HepG2 (cell line): ENCODE measurements around the gene NAA38. TPM values are rescaled to one million over a fixed set of nuclear protein-coding genes. Genes with fewer than 3 reads are reported as not detected.

Experiments
- ATAC-seq: fragments of 200-7000 bp; cut with Tn5 transposase; 3 replicates; pipeline ENCODE4 v1.9.1; 2020; ENCODE audit warnings: mild to moderate bottlenecking, moderate library complexity
- BruUV-seq: library from RNA; stranded (reverse); fragments of 400-500 nt; replicated peaks from 2 replicates; lab custom pipeline; 2021; lab: Mats Ljungman, UMichigan
- CTCF ChIA-PET: fragments of 300-600 bp; formaldehyde crosslinking; extraction: SDS; loops from one replicate; lab custom pipeline; 2021; ENCODE audit warnings: low total read pairs, inconsistent platforms, low intra/inter-chr PET ratio; lab: Yijun Ruan, JAX
- POLR2A ChIA-PET: fragments of 350-600 bp; sonication (Branson Sonifier 250); formaldehyde crosslinking; loops from one replicate; lab custom pipeline; 2020; ENCODE audit warnings: antibody characterized with exemption, inconsistent platforms; lab: Yijun Ruan, JAX
- DNase-seq: peaks from one replicate; pipeline ENCODE4 v3.0.0-alpha.2; 2015; ENCODE audit warnings: low spot score
- FAIRE-seq: peaks from 3 replicates; lab custom pipeline; 2011; peaks lifted over from hg19 to GRCh38; lab: Jason Lieb, UNC
- H2AFZ ChIP-seq: one replicate; pipeline ENCODE4 v1.6.1; 2011; ENCODE audit warnings: low read length, inconsistent platforms
- H3K27ac ChIP-seq: fragments of 300-600 bp; 3 replicates; pipeline ENCODE4 v1.8.0; 2011; ENCODE audit warnings: mixed run types, mild to moderate bottlenecking, mixed read lengths, low read length, inconsistent platforms; ENCODE audit not compliant: insufficient read depth; ENCODE audit errors: extremely low read length
- H3K27me3 ChIP-seq, 2 experiments: fragments of 200-600 bp in 1 of 2; 2 replicates in 1 of 2; 3 replicates in 1 of 2; pipeline versions ENCODE4 v1.6.0 to v1.8.0; 2011; ENCODE audit warnings: low read length in 2 of 2, mild to moderate bottlenecking in 2 of 2, moderate library complexity in 2 of 2, inconsistent platforms in 1 of 2; ENCODE audit not compliant: insufficient read depth in 2 of 2, control insufficient read depth in 1 of 2
- H3K36me3 ChIP-seq, 2 experiments: fragments of 200-600 bp in 1 of 2; replicated peaks in 1 of 2; 2 replicates in 1 of 2; 3 replicates in 1 of 2; pipeline versions ENCODE4 v1.5.1 to v1.8.0; 2011; ENCODE audit warnings: low read length in 2 of 2, inconsistent platforms in 1 of 2; ENCODE audit not compliant: insufficient read depth in 2 of 2, control insufficient read depth in 1 of 2
- H3K4me1 ChIP-seq: 2 replicates; pipeline ENCODE4 v1.5.1; 2012; ENCODE audit warnings: low read length, inconsistent platforms; ENCODE audit not compliant: insufficient read depth
- H3K4me2 ChIP-seq: 2 replicates; pipeline ENCODE4 v1.6.0; 2011; ENCODE audit warnings: low read depth, low read length, inconsistent platforms
- H3K4me3 ChIP-seq, 3 experiments: fragments of 200-600 bp in 1 of 3; sonication (generic), shearing (Covaris generic) in 1 of 3; replicated peaks in 1 of 3; 2 replicates each; pipeline ENCODE4 v1.5.1; 2011 to 2016; ENCODE audit warnings: low read length in 3 of 3, inconsistent platforms in 2 of 3, low read depth in 2 of 3, mild to moderate bottlenecking in 2 of 3, control low read depth in 1 of 3, mixed read lengths in 1 of 3; ENCODE audit not compliant: insufficient read depth in 1 of 3
- H3K79me2 ChIP-seq: one replicate; pipeline ENCODE4 v1.6.1; 2011; ENCODE audit warnings: low read length, inconsistent platforms; ENCODE audit not compliant: insufficient read depth
- H3K9ac ChIP-seq: 2 replicates; pipeline ENCODE4 v1.6.0; 2011; ENCODE audit warnings: mild to moderate bottlenecking, low read depth, low read length, inconsistent platforms; ENCODE audit not compliant: insufficient read depth
- H3K9me3 ChIP-seq: 2 replicates; pipeline ENCODE4 v1.5.1; 2012; ENCODE audit warnings: mild to moderate bottlenecking, low read length
- H4K20me1 ChIP-seq: 2 replicates; pipeline ENCODE4 v1.6.0; 2011; ENCODE audit warnings: inconsistent platforms, mild to moderate bottlenecking, low read length, moderate library complexity; ENCODE audit not compliant: insufficient read depth
- GPN1 ChIP-seq: sonication (generic); formaldehyde crosslinking; IDR thresholded peaks from 2 replicates; pipeline ENCODE4 v1.5.1; 2020; ENCODE audit warnings: missing genetic modification reagents, borderline replicate concordance
- HOXD1 ChIP-seq: sonication (generic); formaldehyde crosslinking; IDR thresholded peaks from 2 replicates; pipeline ENCODE4 v1.5.0; 2020; ENCODE audit warnings: missing genetic modification reagents
- PITX1 ChIP-seq: sonication (generic); formaldehyde crosslinking; IDR thresholded peaks from 2 replicates; pipeline ENCODE4 v1.5.1; 2020; ENCODE audit warnings: mild to moderate bottlenecking, missing genetic modification reagents
- RAD51 ChIP-seq: fragments of 450-650 bp; IDR thresholded peaks from 2 replicates; pipeline ENCODE4 v1.6.1; 2016; ENCODE audit warnings: borderline replicate concordance
- SAFB2 ChIP-seq: sonication (generic); formaldehyde crosslinking; IDR thresholded peaks from 2 replicates; pipeline ENCODE4 v1.5.1; 2020; ENCODE audit warnings: missing genetic modification reagents, low read depth, mild to moderate bottlenecking, borderline replicate concordance
- SNAI1 ChIP-seq: sonication (generic); formaldehyde crosslinking; IDR thresholded peaks from 2 replicates; pipeline ENCODE4 v1.5.0; 2020; ENCODE audit warnings: mild to moderate bottlenecking, missing genetic modification reagents, borderline replicate concordance
- WIZ ChIP-seq: sonication (generic); formaldehyde crosslinking; IDR thresholded peaks from 2 replicates; pipeline ENCODE4 v1.5.1; 2020; ENCODE audit warnings: mild to moderate bottlenecking, missing genetic modification reagents
- ZFP37 ChIP-seq: sonication (generic); formaldehyde crosslinking; IDR thresholded peaks from 2 replicates; pipeline ENCODE4 v1.4.0; 2020; ENCODE audit warnings: missing genetic modification reagents, borderline replicate concordance
- ZNF232 ChIP-seq: sonication (generic); formaldehyde crosslinking; IDR thresholded peaks from 2 replicates; pipeline ENCODE4 v1.4.0; 2020; ENCODE audit warnings: missing genetic modification reagents, borderline replicate concordance
- ZNF263 ChIP-seq: sonication (generic); formaldehyde crosslinking; IDR thresholded peaks from 2 replicates; pipeline ENCODE4 v1.4.0; 2020; ENCODE audit warnings: missing genetic modification reagents
- ZNF670 ChIP-seq: sonication (generic); formaldehyde crosslinking; IDR thresholded peaks from 2 replicates; pipeline ENCODE4 v1.8.0; 2022; ENCODE audit warnings: mild to moderate bottlenecking, missing genetic modification reagents, borderline replicate concordance
- ZNF775 ChIP-seq: sonication (generic); formaldehyde crosslinking; IDR thresholded peaks from 2 replicates; pipeline ENCODE4 v1.4.0; 2020; ENCODE audit warnings: missing genetic modification reagents, mild to moderate bottlenecking, moderate library complexity, borderline replicate concordance
- ZNF780A ChIP-seq: sonication (generic); formaldehyde crosslinking; IDR thresholded peaks from 2 replicates; pipeline ENCODE4 v1.8.0; 2022; ENCODE audit warnings: mild to moderate bottlenecking, missing genetic modification reagents, moderate library complexity
- WGBS: methylation state at CpG from one replicate; pipeline ENCODE4 v1.1.6; 2017; ENCODE audit warnings: low lambda C conversion rate; 5-methylcytosine and 5-hydroxymethylcytosine counted together
- in situ Hi-C: cut with HindIII; loops from 2 replicates; pipeline ENCODE4 v1.10.0; 2017; ENCODE audit warnings: low pct_unique_long_range_greater_than_20kb; ENCODE audit not compliant: extremely low pct_ligation_motif_present
- intact Hi-C: fragments of 100-400 bp; cut with micrococcal nuclease; formaldehyde crosslinking; loops from one replicate; pipeline ENCODE4 v1.10.0; 2022; ENCODE audit not compliant: unreplicated experiment
- polyA plus RNA-seq, 8 experiments: library from polyadenylated mRNA; depleted of rRNA in 3 of 8; stranded (reverse) in 7 of 8; unstranded in 1 of 8; fragments of >200 nt; fragmentation: Illumina TruSeq in 4 of 8; extraction: Trizol in 4 of 8; gene quantifications; 2 replicates each; pipeline versions ENCODE4 v1.2.1 to v1.2.3, GENCODE V29; 2011 to 2016; ENCODE audit warnings: low read depth in 4 of 8, missing spikeins in 1 of 8, mixed read lengths in 1 of 8; ENCODE audit not compliant: insufficient read depth in 1 of 8
- total RNA-seq, 5 experiments: library from RNA; depleted of rRNA; stranded (reverse); fragments of >200 nt; fragmentation: Illumina TruSeq; extraction: Trizol; gene quantifications; 2 replicates each; pipeline ENCODE4 v1.2.3, GENCODE V29; 2016; ENCODE audit warnings: low read depth in 1 of 5

Gene NAA38
- total and polyA plus RNA-seq, 2 of the 13 experiments (the other 11 are each of a cell fraction or from before 2014, with no cell fraction given) = 46.9 to 91.6 TPM

GRCh38 chr17:7884581-7885366 is 27.4 kb upstream of the NAA38 start:
- Histone ChIP-seq H2AFZ (no peak overlapping the region), H3K4me3 (peak overlapping the region in 2 of 3 experiments; percentile 68 to 76; a peak in 4 of 6 replicates), H3K9ac (no peak overlapping the region), H3K27ac (no peak overlapping the region), H3K9me3 (no peaks in the 10 kb centered on the region), H3K4me1 (peaks cover 58% of the 10 kb centered on the region), H3K27me3 (peaks cover 1 to 22% of the 10 kb centered on the region in 2 experiments; a peak in 2 of 5 replicates), H4K20me1 (no peaks in the 10 kb centered on the region), H3K79me2 (no peaks in the 10 kb centered on the region), H3K4me2 (no peak overlapping the region; the same call in 1 of the 2 replicates), H3K36me3 (no peaks in the 10 kb centered on the region)
- intact Hi-C loops = no loop called here
- BruUV-seq = no TSS peak
- CTCF ChIA-PET = no interaction called here
- POLR2A ChIA-PET = interaction anchor here (1.5 to 1.7 kb wide), 2 partner anchors 21 to 28 kb away, joined by 4 to 6 read pairs; partner anchors contain the start of gene NAA38
- WGBS = 5% methylated on average over 29 of the region's 100 CpGs
- no peak for ATAC-seq
- in situ Hi-C loops = no loop called here
- no peak for TF ChIP-seq ZNF775 (CRISPR knock-in tag)
- TF ChIP-seq SNAI1 = no peak
- TF ChIP-seq ZNF263 = peak; percentile 69
- no peak for DNase-seq
- FAIRE-seq = no peak

DNA sequence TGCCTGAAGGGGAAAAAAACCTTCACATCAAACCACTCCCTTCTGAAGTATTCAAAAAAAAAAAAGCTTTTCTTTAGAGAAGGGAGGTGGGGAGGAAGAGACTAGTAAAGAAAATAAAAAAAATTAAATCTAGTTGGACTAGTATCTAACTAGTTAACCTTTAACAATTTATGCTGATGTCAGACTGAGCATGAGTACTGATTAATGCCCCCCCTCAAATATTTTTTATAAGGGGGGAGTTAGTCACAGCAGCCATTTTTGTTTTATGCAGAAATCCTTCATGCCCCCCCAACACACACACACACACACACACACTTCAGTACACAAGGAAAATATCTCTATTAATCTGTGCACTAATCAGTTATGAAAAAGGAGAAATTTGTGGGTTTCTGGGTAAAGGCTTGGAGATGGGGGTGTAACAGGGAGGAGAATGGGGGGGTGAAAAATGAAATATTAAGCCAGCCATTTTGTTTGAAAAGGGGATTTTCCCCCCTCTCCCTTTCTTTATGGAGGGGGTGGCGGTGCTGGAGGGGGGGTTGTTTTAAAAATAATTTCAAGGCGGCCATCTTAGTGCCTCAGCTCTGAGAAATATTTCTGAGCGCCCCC is 26.5 kb upstream of the NAA38 start:
- Histone ChIP-seq H3K27me3 (peaks cover 1 to 22% of the 10 kb centered on the region in 2 experiments; a peak in 2 of 5 replicates), H3K9ac (no peak overlapping the region), H2AFZ (no peak overlapping the region), H3K4me2 (no peak overlapping the region), H3K27ac (no peak overlapping the region), H3K36me3 (no peaks in the 10 kb centered on the region), H3K4me1 (peaks cover 49% of the 10 kb centered on the region), H3K9me3 (no peaks in the 10 kb centered on the region), H3K4me3 (no peak overlapping the region), H3K79me2 (no peaks in the 10 kb centered on the region), H4K20me1 (no peaks in the 10 kb centered on the region)
- FAIRE-seq (no peak), ATAC-seq (no peak), DNase-seq (no peak)
- POLR2A ChIA-PET = no interaction called here
- BruUV-seq = no TSS peak
- WGBS = 82% methylated on average over 3 of the region's 3 CpGs
- intact Hi-C loops (no loop called here), in situ Hi-C loops (no loop called here)
- TF ChIP-seq PITX1 (no peak), ZNF232 (CRISPR knock-in tag) (no peak), HOXD1 (no peak), ZNF780A (CRISPR knock-in tag) (no peak), GPN1 (CRISPR knock-in tag) (no peak), ZFP37 (CRISPR knock-in tag) (no peak), ZNF670 (no peak), WIZ (CRISPR knock-in tag) (no peak), RAD51 (no peak), SAFB2 (CRISPR knock-in tag) (no peak)
- CTCF ChIA-PET = no interaction called here
